ENCODE results near the gene TMPRSS4.

GRCh38 chr11:118084656-118085055 lies 7.8 kb downstream of the TMPRSS4 start:
- TF ChIP-seq POLR2AphosphoS5 (IDR thresholded peaks at IDR 0.05; ENCODE audit: low read depth) (no peak), CTCF (conservative IDR thresholded peaks at IDR 0.05; ENCODE audit: low read depth in 2 of 2) (no peak), CREB1 (CRISPR knock-in tag; IDR thresholded peaks at IDR 0.05; ENCODE audit: low read depth) (no peak)
